ACC112 (cell line): Measurements from ENCODE around the gene DHX34.

Source experiments
- H2AFZ ChIP-seq: fragments of 200-600 bp; sonication (generic); one replicate; pipeline ENCODE4 v1.6.0; 2017; ENCODE audit warnings: antibody characterized with exemption, low read length; ENCODE audit not compliant: unreplicated experiment
- H3K27ac ChIP-seq: fragments of 200-600 bp; sonication (generic); 2 replicates; pipeline ENCODE4 v1.5.1; 2014; ENCODE audit warnings: low read depth, mild to moderate bottlenecking, antibody characterized with exemption, low read length, moderate library complexity
- H3K27me3 ChIP-seq: fragments of 200-600 bp; sonication (generic); 2 replicates; pipeline ENCODE4 v1.6.1; 2014; ENCODE audit warnings: mild to moderate bottlenecking, antibody characterized with exemption, low read length, moderate library complexity, mixed read lengths; ENCODE audit not compliant: insufficient read depth
- H3K36me3 ChIP-seq: fragments of 200-600 bp; sonication (generic); 2 replicates; pipeline ENCODE4 v1.6.1; 2016; ENCODE audit warnings: mild to moderate bottlenecking, antibody characterized with exemption, low read length, moderate library complexity, mixed read lengths; ENCODE audit not compliant: insufficient read depth
- H3K4me1 ChIP-seq: fragments of 200-600 bp; sonication (generic); one replicate; pipeline ENCODE4 v1.6.1; 2016; ENCODE audit warnings: low read length, mixed read lengths; ENCODE audit not compliant: insufficient read depth, unreplicated experiment, control insufficient read depth
- H3K4me3 ChIP-seq: fragments of 200-600 bp; sonication (generic); 2 replicates; pipeline ENCODE4 v1.5.1; 2014; ENCODE audit warnings: mild to moderate bottlenecking, low read depth, low read length
- H3K79me2 ChIP-seq: fragments of 200-600 bp; sonication (generic); one replicate; pipeline ENCODE4 v1.6.0; 2016; ENCODE audit warnings: low read length; ENCODE audit not compliant: control insufficient read depth, unreplicated experiment, insufficient read depth

The DHX34 gene

DNA sequence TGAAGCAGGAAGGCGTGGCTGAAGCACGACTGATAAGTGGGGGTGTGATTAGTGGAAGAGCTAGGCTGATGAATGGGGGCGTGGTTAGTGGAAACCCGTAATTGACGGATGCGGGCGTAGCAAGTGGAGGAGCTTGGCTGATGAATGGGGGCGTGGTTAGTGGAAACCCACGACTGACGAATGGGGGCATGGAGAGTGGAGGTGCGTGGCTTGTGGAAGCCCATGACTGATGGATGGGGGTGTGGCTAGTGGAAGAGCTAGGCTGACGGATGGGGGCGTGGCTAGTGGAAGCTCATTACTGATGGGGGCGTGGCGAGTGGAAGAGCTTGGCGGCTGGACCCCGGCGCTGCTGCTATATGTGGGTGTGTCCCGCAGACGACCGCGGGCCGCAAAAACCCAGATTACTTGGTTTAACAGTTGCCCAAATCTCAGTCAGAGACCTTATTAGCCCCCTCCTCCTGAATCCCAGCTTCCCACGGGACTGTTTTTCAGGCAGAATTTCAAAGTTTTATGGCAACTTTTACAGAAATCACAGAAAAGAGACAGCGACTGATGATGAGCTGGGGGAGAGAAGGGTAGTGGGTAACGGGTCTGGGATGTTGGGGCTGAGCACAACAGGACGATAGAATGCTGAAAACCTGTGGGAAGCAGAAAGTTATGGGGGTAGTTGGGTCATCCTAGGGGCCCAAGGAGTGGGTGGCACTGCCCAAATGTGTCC is 79.2 kb downstream of the DHX34 start:
- no peaks in the 10 kb centered on the region for H3K36me3 ChIP-seq
- H3K4me1 ChIP-seq = peaks cover 6% of the 10 kb centered on the region
- peak overlapping the region; percentile 17; the same call in 1 of the 2 replicates for H3K27ac ChIP-seq
- H2AFZ ChIP-seq = no peak overlapping the region
- peaks cover 7% of the 10 kb centered on the region for H3K27me3 ChIP-seq
- peak overlapping the region; percentile 42 for H3K4me3 ChIP-seq
- no peaks in the 10 kb centered on the region for H3K79me2 ChIP-seq

DNA sequence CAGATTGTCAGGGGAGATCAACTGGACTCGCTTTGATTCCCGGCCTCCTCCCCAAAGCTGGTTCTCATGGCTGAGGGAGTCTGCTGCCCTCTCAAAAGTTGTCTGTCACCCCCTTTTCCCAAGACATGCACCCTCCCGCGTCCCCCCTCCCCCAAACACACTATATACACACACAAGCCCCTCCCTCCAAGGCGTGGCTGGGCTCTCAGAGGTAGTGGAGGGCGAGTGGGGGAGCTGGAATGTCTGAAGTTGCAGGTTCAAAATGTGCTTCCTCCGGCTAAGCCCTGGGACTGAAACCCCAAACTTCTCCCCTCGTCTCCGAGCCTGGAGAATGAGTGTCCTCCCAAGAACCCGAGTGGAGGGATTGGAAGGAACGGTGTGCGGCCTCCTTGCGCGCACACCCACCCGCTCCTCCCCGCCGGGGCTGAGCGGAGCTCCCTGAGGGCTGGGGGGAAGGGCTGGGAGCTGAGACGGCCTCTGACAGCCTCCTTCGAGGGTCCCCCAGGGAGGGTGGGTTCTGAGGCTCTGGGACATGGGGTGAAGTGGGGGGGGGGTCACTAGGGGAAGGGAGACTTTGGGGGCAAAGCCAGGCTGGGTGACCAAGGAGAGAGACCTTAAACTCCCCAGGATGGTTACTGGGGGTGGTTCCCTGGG is 80.2 kb downstream of the DHX34 start:
- no peak overlapping the region for H3K27ac ChIP-seq
- no peaks in the 10 kb centered on the region for H3K27me3 ChIP-seq
- H3K4me1 ChIP-seq = peaks cover 6% of the 10 kb centered on the region
- H3K79me2 ChIP-seq = no peaks in the 10 kb centered on the region
- H3K36me3 ChIP-seq = no peaks in the 10 kb centered on the region
- H3K4me3 ChIP-seq = no peak overlapping the region
- H2AFZ ChIP-seq = no peak overlapping the region

DNA sequence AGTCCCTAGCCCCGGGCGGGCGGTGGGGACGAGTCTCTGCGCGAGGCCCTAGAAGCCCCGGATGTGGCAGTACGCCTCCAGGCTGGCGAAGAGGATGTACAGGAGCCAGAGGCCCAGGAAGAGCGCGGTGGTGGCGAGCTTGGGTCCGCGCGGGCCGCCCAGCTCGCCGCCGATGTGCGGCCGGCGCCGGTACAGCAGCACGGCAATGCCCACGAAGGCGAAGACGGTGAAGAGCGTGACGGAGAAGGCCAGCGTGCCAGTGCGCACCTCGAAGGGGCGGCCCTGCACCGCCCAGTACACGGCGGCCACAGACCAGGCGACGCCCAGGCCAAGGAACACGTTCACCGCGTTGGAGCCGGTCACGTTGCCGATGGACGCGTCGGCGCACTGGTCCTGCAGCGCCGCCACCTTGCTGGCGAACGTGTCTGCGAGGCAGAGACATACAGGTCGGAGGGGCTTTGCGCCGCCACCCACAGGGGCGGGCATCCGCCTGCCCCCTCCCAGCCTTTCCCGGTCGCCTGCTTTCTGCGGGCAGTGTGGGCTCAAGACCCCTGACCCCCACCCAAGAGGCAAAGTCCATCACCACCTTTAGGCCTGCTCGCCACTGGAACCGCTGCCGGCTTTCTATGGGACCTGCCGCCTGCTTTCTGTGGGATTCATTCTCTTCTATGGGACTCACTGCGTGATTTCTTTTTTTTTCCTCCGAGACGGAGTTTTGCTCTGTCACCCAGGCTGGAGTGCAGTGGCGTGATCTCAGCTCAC is 81.1 kb downstream of the DHX34 start:
- Histone ChIP-seq H3K79me2 (no peaks in the 10 kb centered on the region), H3K27ac (no peak overlapping the region), H3K4me1 (peaks cover 6% of the 10 kb centered on the region), H3K4me3 (peak overlapping the region; percentile 37; the same call in 1 of the 2 replicates), H2AFZ (no peak overlapping the region), H3K27me3 (no peaks in the 10 kb centered on the region), H3K36me3 (no peaks in the 10 kb centered on the region)

GRCh38 chr19:47432091-47432490 is 83.0 kb downstream of the DHX34 start:
- H3K4me3 ChIP-seq = no peak overlapping the region
- peaks cover 6% of the 10 kb centered on the region for H3K4me1 ChIP-seq
- H3K27ac ChIP-seq = no peak overlapping the region
- no peaks in the 10 kb centered on the region for H3K79me2 ChIP-seq
- H3K27me3 ChIP-seq = no peaks in the 10 kb centered on the region
- H2AFZ ChIP-seq = no peak overlapping the region
- no peaks in the 10 kb centered on the region for H3K36me3 ChIP-seq
